GM12878 (cell line): Measurements from ENCODE around the gene SNCAIP. TPM values are rescaled to one million over a fixed set of nuclear protein-coding genes. Genes with fewer than 3 reads are reported as not detected.

Source experiments
- ATAC-seq: fragments of 200-7000 bp; cut with Tn5 transposase; 3 replicates; pipeline ENCODE4 v1.9.1; 2020; ENCODE audit warnings: mild to moderate bottlenecking, moderate library complexity
- BruUV-seq: library from RNA; stranded (reverse); fragments of 400-500 nt; replicated peaks from 2 replicates; lab custom pipeline; 2021; lab: Mats Ljungman, UMichigan
- CTCF ChIA-PET: fragments of 300-600 bp; sonication (Branson Sonifier 250); formaldehyde crosslinking; extraction: SDS; loops from one replicate; lab custom pipeline; 2021; ENCODE audit warnings: inconsistent platforms; lab: Yijun Ruan, JAX
- POLR2A ChIA-PET: fragments of 350-600 bp; formaldehyde crosslinking; extraction: SDS; loops from one replicate; lab custom pipeline; 2021; ENCODE audit warnings: inconsistent platforms; lab: Charles Lee
- RAD21 ChIA-PET: fragments of 300-600 bp; sonication (Branson Sonifier 250); formaldehyde crosslinking; loops from one replicate; lab custom pipeline; 2023; ENCODE audit warnings: antibody characterized with exemption; ENCODE audit not compliant: unreplicated experiment; lab: Charles Lee
- SMC1A ChIA-PET: fragments of 300-600 bp; sonication (Branson Sonifier 250); formaldehyde crosslinking; loops from one replicate; lab custom pipeline; 2023; ENCODE audit not compliant: unreplicated experiment, uncharacterized antibody; lab: Charles Lee
- DNase-seq: peaks from one replicate; pipeline ENCODE4 v3.0.0-alpha.2; 2011; ENCODE audit warnings: low read depth, low spot score
- FAIRE-seq: peaks from 3 replicates; lab custom pipeline; 2011; peaks lifted over from hg19 to GRCh38; lab: Jason Lieb, UNC
- H2AFZ ChIP-seq: 2 replicates; pipeline ENCODE4 v1.6.0; 2011; ENCODE audit warnings: low read depth, low read length, control low read depth; ENCODE audit not compliant: control insufficient read depth
- H3K27ac ChIP-seq: 2 replicates; pipeline ENCODE4 v1.5.1; 2011; ENCODE audit warnings: control low read depth; ENCODE audit not compliant: control insufficient read depth, insufficient read depth
- H3K27me3 ChIP-seq, 2 experiments: replicated peaks in 1 of 2; 2 replicates each; pipeline versions ENCODE4 v1.6.0 to v1.6.1; 2011; ENCODE audit warnings: low read length in 1 of 2; ENCODE audit not compliant: control insufficient read depth in 2 of 2, insufficient read depth in 2 of 2
- H3K36me3 ChIP-seq, 2 experiments: 2 replicates each; pipeline ENCODE4 v1.5.1; 2011; ENCODE audit warnings: low read length in 1 of 2; ENCODE audit not compliant: control insufficient read depth in 2 of 2, insufficient read depth in 2 of 2
- H3K4me1 ChIP-seq: 2 replicates; pipeline ENCODE4 v1.6.1; 2011; ENCODE audit warnings: mild to moderate bottlenecking, low read length, moderate library complexity, mixed read lengths; ENCODE audit not compliant: control insufficient read depth, insufficient read depth
- H3K4me2 ChIP-seq: 2 replicates; pipeline ENCODE4 v1.6.0; 2011; ENCODE audit warnings: control low read depth; ENCODE audit not compliant: control insufficient read depth, insufficient read depth
- H3K4me3 ChIP-seq: fragments of 200-600 bp; sonication (generic); 2 replicates; pipeline ENCODE4 v1.5.1; 2016
- H3K79me2 ChIP-seq: 2 replicates; pipeline ENCODE4 v1.6.0; 2011; ENCODE audit warnings: low read length; ENCODE audit not compliant: control insufficient read depth, insufficient read depth
- H3K9ac ChIP-seq: 2 replicates; pipeline ENCODE4 v1.8.0; 2011; ENCODE audit warnings: low read length, control low read depth, mixed read lengths; ENCODE audit not compliant: control insufficient read depth, insufficient read depth
- H3K9me3 ChIP-seq: replicated peaks from 3 replicates; pipeline ENCODE4 v1.5.1; 2011; ENCODE audit warnings: mild to moderate bottlenecking, low read length; ENCODE audit not compliant: control insufficient read depth, insufficient read depth
- H4K20me1 ChIP-seq: 2 replicates; pipeline ENCODE4 v1.6.0; 2011; ENCODE audit not compliant: control insufficient read depth, insufficient read depth
- CEBPB ChIP-seq, 2 experiments: fragments of 150-350 bp in 1 of 2; IDR thresholded peaks; 2 replicates each; pipeline ENCODE4 v1.6.1; 2012 to 2014; ENCODE audit warnings: low read depth in 2 of 2, low read length in 2 of 2, borderline replicate concordance in 1 of 2, inconsistent platforms in 1 of 2
- CHD1 ChIP-seq: IDR thresholded peaks from 2 replicates; pipeline ENCODE4 v1.6.1; 2012; ENCODE audit warnings: low read depth, low read length, improper control_type of control experiment
- EZH2 ChIP-seq: IDR thresholded peaks from 2 replicates; pipeline ENCODE4 v1.6.1; 2012; ENCODE audit warnings: low read depth, mild to moderate bottlenecking, control low read depth, inconsistent platforms, low read length, borderline replicate concordance; ENCODE audit not compliant: control insufficient read depth
- NR2F1 ChIP-seq: fragments of 450-650 bp; conservative IDR thresholded peaks from 2 replicates; pipeline ENCODE4 v1.6.1; 2017; ENCODE audit warnings: mild to moderate bottlenecking
- PBX3 ChIP-seq: IDR thresholded peaks from 2 replicates; pipeline ENCODE4 v1.6.1; 2011; ENCODE audit warnings: mild to moderate bottlenecking, low read depth, low read length, moderate library complexity; ENCODE audit not compliant: insufficient replicate concordance
- POLR2A ChIP-seq: IDR thresholded peaks from 2 replicates; pipeline ENCODE4 v1.6.1; 2011; ENCODE audit warnings: low read depth, mild to moderate bottlenecking, low read length
- RB1 ChIP-seq: fragments of 450-650 bp; formaldehyde crosslinking; IDR thresholded peaks from 2 replicates; pipeline ENCODE4 v1.6.1; 2017; ENCODE audit warnings: mild to moderate bottlenecking, borderline replicate concordance
- SREBF1 ChIP-seq: IDR thresholded peaks from 2 replicates; pipeline ENCODE4 v1.6.1; 2012; ENCODE audit warnings: mild to moderate bottlenecking, low read length
- ZBTB40 ChIP-seq: fragments of 450-650 bp; IDR thresholded peaks from 2 replicates; pipeline ENCODE4 v1.6.1; 2016; ENCODE audit warnings: mild to moderate bottlenecking, moderate library complexity, borderline replicate concordance
- WGBS: methylation state at CpG from one replicate; pipeline ENCODE4 v1.1.6; 2016; ENCODE audit warnings: low lambda C conversion rate; ENCODE audit not compliant: insufficient replicate concordance, insufficient coverage; ENCODE audit errors: missing lambda C conversion rate; 5-methylcytosine and 5-hydroxymethylcytosine counted together
- in situ Hi-C: fragments of 300-500 bp; cut with MboI; formaldehyde crosslinking; loops from 9 replicates; pipeline ENCODE4 v1.14.3; 2018; ENCODE audit warnings: mixed read lengths
- intact Hi-C: fragments of 100-400 bp; cut with micrococcal nuclease; formaldehyde crosslinking; loops from one replicate; pipeline ENCODE4 v1.14.2; 2022; ENCODE audit not compliant: unreplicated experiment
- polyA plus RNA-seq, 11 experiments: library from polyadenylated mRNA; depleted of rRNA in 4 of 11; unstranded in 6 of 11; stranded (reverse) in 5 of 11; fragments of >200 nt; fragmentation: Nextera tagmentation in 4 of 11; fragmentation: Illumina TruSeq in 1 of 11; extraction: Ambion mirVana in 4 of 11; extraction: Trizol in 1 of 11; gene quantifications; 1 replicate in 1 of 11; 2 replicates in 10 of 11; pipeline versions ENCODE4 v1.2.1 to v1.2.3, GENCODE V29; 2011 to 2016; ENCODE audit warnings: inconsistent platforms in 2 of 11, missing spikeins in 2 of 11, low read depth in 1 of 11
- total RNA-seq, 4 experiments: library from RNA; depleted of rRNA in 3 of 4; stranded (reverse); fragments of >200 nt in 3 of 4; fragmentation: Illumina TruSeq in 1 of 4; extraction: Trizol in 1 of 4; gene quantifications; 2 replicates each; pipeline versions ENCODE4 v1.2.1 to v1.2.3, GENCODE V29; 2013 to 2021

The SNCAIP gene
- total and polyA plus RNA-seq, 10 of the 15 experiments (the other 5 are each of a cell fraction or from before 2014, with no cell fraction given) = 0.03 to 0.62 (median 0.16) TPM; not detected in 1

- no peaks in the 10 kb centered on the region for H3K4me1 ChIP-seq
- POLR2A ChIA-PET = no interaction called here
- FAIRE-seq = no peak
- no peak for ATAC-seq
- SMC1A ChIA-PET = interaction anchor here (0.8 to 1.0 kb wide), 5 partner anchors 11 to 95 kb away, joined by 3 to 4 read pairs (median 3); no protein-coding TSS in a partner anchor
- H3K27me3 ChIP-seq = peaks cover 0 to 2% of the 10 kb centered on the region in 2 experiments; a peak in 2 of 4 replicates
- TF ChIP-seq SREBF1 (no peak), CEBPB (IDR thresholded peaks at IDR 0.05; ENCODE audit: borderline replicate concordance in 1 of 2, low read depth in 2 of 2, low read length in 2 of 2) (no peak), NR2F1 (no peak), ZBTB40 (no peak), PBX3 (no peak), RB1 (no peak), POLR2A (no peak), EZH2 (no peak), CHD1 (no peak)
- H4K20me1 ChIP-seq = no peaks in the 10 kb centered on the region
- H3K4me2 ChIP-seq = no peak overlapping the region
- no peak overlapping the region; the same call in 1 of the 2 replicates for H2AFZ ChIP-seq
- WGBS = 60% methylated on average over 3 of the region's 3 CpGs
- in situ Hi-C loops = no loop called here
- BruUV-seq = no TSS peak
- RAD21 ChIA-PET = interaction anchor here (0.7 kb wide), 1 partner anchor 18 kb away, joined by 3 read pairs; no protein-coding TSS in a partner anchor
- intact Hi-C loops = no loop called here
- no peaks in the 10 kb centered on the region for H3K79me2 ChIP-seq
- DNase-seq = no peak
- H3K4me3 ChIP-seq = no peak overlapping the region
- no peaks in the 10 kb centered on the region for H3K9me3 ChIP-seq
- CTCF ChIA-PET = interaction anchor here (1.0 to 1.5 kb wide), 4 partner anchors 11 to 96 kb away, joined by 3 to 4 read pairs (median 3); no protein-coding TSS in a partner anchor
- H3K9ac ChIP-seq = no peak overlapping the region
- H3K36me3 ChIP-seq = no peaks in the 10 kb centered on the region
- H3K27ac ChIP-seq = no peak overlapping the region
Measured at GRCh38 chr5:122391621-122392020, 79.6 kb downstream of the SNCAIP start.
